Measurements from ENCODE around the gene CEP78.

GRCh38 chr9:78196258-78196657 lies 39.6 kb upstream of the CEP78 start:
- TF ChIP-seq POLR2A (IDR thresholded peaks at IDR 0.05; ENCODE audit: low read depth, low read length) (no peak), POLR2AphosphoS5 (IDR thresholded peaks at IDR 0.05; ENCODE audit: low read depth, low read length) (no peak)
